Skeletal muscle tissue (tissue), 4 donors: ENCODE measurements around the gene CDCA4. TPM values are rescaled to one million over a fixed set of nuclear protein-coding genes. Genes with fewer than 3 reads are reported as not detected.

Source experiments
- H3K27ac ChIP-seq: one replicate; pipeline ENCODE4 v1.7.0; 2013; ENCODE audit warnings: mild to moderate bottlenecking, low read depth, low read length, inconsistent platforms
- H3K27me3 ChIP-seq, 3 donors: one replicate each; pipeline ENCODE4 v1.7.0; 2013; ENCODE audit warnings: low read length in 3 of 3; ENCODE audit not compliant: control insufficient read depth in 3 of 3, insufficient read depth in 3 of 3
- H3K36me3 ChIP-seq, 3 donors: one replicate each; pipeline ENCODE4 v1.7.0; 2013; ENCODE audit warnings: low read length in 3 of 3; ENCODE audit not compliant: control insufficient read depth in 3 of 3, insufficient read depth in 3 of 3
- H3K4me1 ChIP-seq, 3 donors: one replicate each; pipeline ENCODE4 v1.7.0; 2013; ENCODE audit warnings: low read length in 3 of 3, mild to moderate bottlenecking in 3 of 3; ENCODE audit not compliant: control insufficient read depth in 3 of 3, insufficient read depth in 3 of 3
- H3K4me3 ChIP-seq, 3 donors: one replicate each; pipeline ENCODE4 v1.7.0; 2013; ENCODE audit warnings: low read length in 3 of 3
- H3K9ac ChIP-seq, 3 donors: one replicate each; pipeline ENCODE4 v1.7.0; 2013; ENCODE audit warnings: low read length in 3 of 3, mild to moderate bottlenecking in 3 of 3, moderate library complexity in 2 of 3, low read depth in 1 of 3
- H3K9me3 ChIP-seq, 3 donors: one replicate each; pipeline ENCODE4 v1.7.0; 2013; ENCODE audit warnings: low read length in 3 of 3; ENCODE audit not compliant: control insufficient read depth in 3 of 3
- total RNA-seq: library from RNA; depleted of rRNA; stranded (reverse); fragments of >200 nt; gene quantifications from one replicate; pipeline ENCODE4 v1.2.3, GENCODE V29; 2014
- donor health status: Osteomylitis.

CDCA4 gene
- total RNA-seq, 1 donor from 2014 or later = 15.1 TPM

- Histone ChIP-seq H3K4me1 (peaks cover 20 to 22% (median 20%) of the 10 kb centered on the region in 3 donors), H3K27me3 (peaks cover 3 to 32% (median 15%) of the 10 kb centered on the region in 3 donors), H3K36me3 (no peaks in the 10 kb centered on the region), H3K4me3 (no peak overlapping the region), H3K9me3 (no peaks in the 10 kb centered on the region), H3K27ac (no peak overlapping the region), H3K9ac (no peak overlapping the region)
These were observed 55.2 kb downstream of the CDCA4 start for GRCh38 chr14:104965561-104966231.

DNA sequence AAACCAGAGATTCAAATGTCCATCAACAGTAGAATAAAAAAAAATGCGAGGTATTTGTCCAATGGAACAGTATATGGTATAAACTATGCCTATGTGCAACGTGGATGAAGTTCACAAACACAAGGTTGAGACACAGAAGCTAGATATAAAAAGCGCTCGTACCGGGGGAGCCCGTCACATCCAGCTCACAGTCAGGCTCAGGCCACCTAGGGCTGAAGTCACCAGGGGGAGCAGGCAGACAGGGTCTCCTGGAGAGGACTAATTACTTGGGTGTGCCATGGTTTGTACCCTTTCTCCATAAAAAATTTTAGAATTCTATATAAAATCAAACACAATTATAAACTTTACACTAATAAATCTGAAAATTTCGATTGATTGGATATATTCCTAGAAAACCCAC lies 56.3 kb downstream of the CDCA4 start:
- peaks cover 3 to 29% (median 15%) of the 10 kb centered on the region in 3 donors for H3K27me3 ChIP-seq
- no peaks in the 10 kb centered on the region for H3K9me3 ChIP-seq
- no peaks in the 10 kb centered on the region for H3K36me3 ChIP-seq
- H3K27ac ChIP-seq = no peak overlapping the region
- no peak overlapping the region for H3K4me3 ChIP-seq
- peaks cover 16 to 21% (median 19%) of the 10 kb centered on the region in 3 donors for H3K4me1 ChIP-seq
- H3K9ac ChIP-seq = no peak overlapping the region

Other genes starting within 250 kb of the CDCA4 start
- 151 TPM for gene AKT1, start 225.3 kb downstream of the CDCA4 start, total RNA-seq
- 3.7 TPM for gene ZBTB42, start 220.0 kb downstream of the CDCA4 start, total RNA-seq
- gene CEP170B, start 155.8 kb downstream of the CDCA4 start, total RNA-seq = 1.6 TPM
- gene PLD4, start 96.2 kb downstream of the CDCA4 start, total RNA-seq = 7.8 TPM
- 11.5 TPM for gene AHNAK2, start 42.7 kb downstream of the CDCA4 start, total RNA-seq
- gene CLBA1, start 35.3 kb downstream of the CDCA4 start, total RNA-seq = 2.1 TPM
- gene GPR132, start 44.3 kb upstream of the CDCA4 start, total RNA-seq = 1.6 TPM
- gene JAG2, start 147.7 kb upstream of the CDCA4 start, total RNA-seq = 33.9 TPM
- 17.2 TPM for gene NUDT14, start 160.2 kb upstream of the CDCA4 start, total RNA-seq
- gene BTBD6, start 227.4 kb upstream of the CDCA4 start, total RNA-seq = 50.6 TPM